Osteocyte (in vitro differentiated cells): Measurements from ENCODE around the gene TBC1D16. TPM values are rescaled to one million over a fixed set of nuclear protein-coding genes. Genes with fewer than 3 reads are reported as not detected.

Source experiments
- DNase-seq: peaks from one replicate; pipeline ENCODE4 v3.0.0; 2021; ENCODE audit warnings: mixed read lengths; ENCODE audit not compliant: unreplicated experiment; ENCODE audit errors: extremely low spot score
- H3K27ac Mint-ChIP-seq: one replicate; pipeline ENCODE4 v1.8.0; 2021; ENCODE audit warnings: mild to moderate bottlenecking, mixed read lengths; ENCODE audit not compliant: unreplicated experiment
- H3K27me3 Mint-ChIP-seq: one replicate; pipeline ENCODE4 v1.8.0; 2021; ENCODE audit warnings: mixed read lengths; ENCODE audit not compliant: unreplicated experiment
- H3K36me3 Mint-ChIP-seq: one replicate; pipeline ENCODE4 v1.8.0; 2021; ENCODE audit warnings: mixed read lengths; ENCODE audit not compliant: unreplicated experiment
- H3K4me1 Mint-ChIP-seq: one replicate; pipeline ENCODE4 v1.8.0; 2021; ENCODE audit warnings: mixed read lengths; ENCODE audit not compliant: unreplicated experiment
- H3K4me3 Mint-ChIP-seq: one replicate; pipeline ENCODE4 v1.8.0; 2021; ENCODE audit warnings: mild to moderate bottlenecking, moderate library complexity, mixed read lengths; ENCODE audit not compliant: unreplicated experiment
- H3K9me3 Mint-ChIP-seq: one replicate; pipeline ENCODE4 v1.8.0; 2021; ENCODE audit warnings: mixed read lengths; ENCODE audit not compliant: unreplicated experiment
- CTCF ChIP-seq: fragments of 200-600 bp; sonication (generic); IDR thresholded peaks from 2 replicates; pipeline ENCODE4 v1.5.0; 2021; ENCODE audit warnings: antibody characterized with exemption, mild to moderate bottlenecking, moderate library complexity
- total RNA-seq: library from RNA; stranded (reverse); gene quantifications from 2 replicates; pipeline ENCODE4 v1.2.1, GENCODE V29; 2021

TBC1D16 gene
- total RNA-seq, 1 donor from 2014 or later: 45.9 TPM

GRCh38 chr17:79980246-79981043 is 55.2 kb downstream of the TBC1D16 start:
- Mint-ChIP-seq H3K4me3 (no peak overlapping the region), H3K27ac (no peak overlapping the region), H3K4me1 (peaks cover 13% of the 10 kb centered on the region), H3K9me3 (no peaks in the 10 kb centered on the region), H3K27me3 (no peaks in the 10 kb centered on the region), H3K36me3 (peaks cover 6% of the 10 kb centered on the region)
- no peak for DNase-seq
- TF ChIP-seq CTCF: no peak

- Mint-ChIP-seq H3K4me3 (no peak overlapping the region), H3K36me3 (peaks cover 6% of the 10 kb centered on the region), H3K27me3 (no peaks in the 10 kb centered on the region), H3K27ac (no peak overlapping the region), H3K4me1 (peaks cover 13% of the 10 kb centered on the region), H3K9me3 (no peaks in the 10 kb centered on the region)
- TF ChIP-seq CTCF: no peak
- DNase-seq: no peak
These were observed 55.9 kb downstream of the TBC1D16 start for GRCh38 chr17:79979816-79980215.

- no peak for DNase-seq
- Mint-ChIP-seq H3K36me3 (peaks cover 6% of the 10 kb centered on the region), H3K9me3 (no peaks in the 10 kb centered on the region), H3K27me3 (no peaks in the 10 kb centered on the region), H3K4me3 (no peak overlapping the region), H3K4me1 (peaks cover 15% of the 10 kb centered on the region), H3K27ac (no peak overlapping the region)
- no peak for TF ChIP-seq CTCF
These were observed 56.4 kb downstream of the TBC1D16 start for GRCh38 chr17:79979221-79979741.

GRCh38 chr17:79978548-79978855 is 57.2 kb downstream of the TBC1D16 start:
- H3K27ac Mint-ChIP-seq: no peak overlapping the region
- no peak overlapping the region for H3K4me3 Mint-ChIP-seq
- peaks cover 19% of the 10 kb centered on the region for H3K4me1 Mint-ChIP-seq
- peaks cover 6% of the 10 kb centered on the region for H3K36me3 Mint-ChIP-seq
- H3K9me3 Mint-ChIP-seq: no peaks in the 10 kb centered on the region
- no peak for TF ChIP-seq CTCF
- H3K27me3 Mint-ChIP-seq: no peaks in the 10 kb centered on the region
- no peak for DNase-seq

GRCh38 chr17:79977708-79978547 is 57.7 kb downstream of the TBC1D16 start:
- Mint-ChIP-seq H3K9me3 (no peaks in the 10 kb centered on the region), H3K36me3 (peaks cover 6% of the 10 kb centered on the region), H3K27me3 (no peaks in the 10 kb centered on the region), H3K4me3 (no peak overlapping the region), H3K4me1 (peaks cover 13% of the 10 kb centered on the region), H3K27ac (no peak overlapping the region)
- no peak for DNase-seq
- TF ChIP-seq CTCF: no peak
